Mucosa of descending colon (tissue), 3 donors: Measurements from ENCODE around the gene NSL1. TPM values are rescaled to one million over a fixed set of nuclear protein-coding genes. Genes with fewer than 3 reads are reported as not detected.

Source experiments
- ATAC-seq: fragments of 200-7000 bp; cut with Tn5 transposase; one replicate; pipeline ENCODE4 v1.9.1; 2020; ENCODE audit warnings: mild to moderate bottlenecking, moderate library complexity
- DNase-seq, 3 donors: peaks; one replicate each; pipeline ENCODE4 v3.0.0-alpha.2; 2020
- H3K36me3 ChIP-seq: fragments of 200-600 bp; one replicate; pipeline ENCODE4 v1.8.0; 2021; ENCODE audit warnings: low read depth, mild to moderate bottlenecking
- H3K4me1 ChIP-seq: fragments of 200-600 bp; one replicate; pipeline ENCODE4 v1.8.0; 2021; ENCODE audit warnings: low read depth, mild to moderate bottlenecking
- H3K4me3 ChIP-seq: fragments of 200-600 bp; one replicate; pipeline ENCODE4 v1.8.0; 2021; ENCODE audit warnings: mild to moderate bottlenecking
- H3K9me3 ChIP-seq: fragments of 200-600 bp; one replicate; pipeline ENCODE4 v1.8.0; 2021; ENCODE audit warnings: mild to moderate bottlenecking
- CTCF ChIP-seq: fragments of 200-600 bp; IDR thresholded peaks from one replicate; pipeline ENCODE4 v1.8.0; 2022; ENCODE audit warnings: antibody characterized with exemption, mild to moderate bottlenecking
- intact Hi-C, 2 donors: fragments of 100-400 bp; cut with DNase I in 1 of 2; cut with micrococcal nuclease in 1 of 2; formaldehyde crosslinking; loops; one replicate each; pipeline versions ENCODE4 v1.11.0 to v1.11.1; 2022; cut with DNase I, micrococcal nuclease
- total RNA-seq, 3 donors: library from RNA; stranded (reverse); fragmentation: NEBNext Ultra II Directional in 2 of 3; extraction: Animal tissue kit (Norgen Biotek cat#: 25700) in 2 of 3; gene quantifications; one replicate each; pipeline versions ENCODE4 v1.2.1 to v1.2.4, GENCODE V29; 2021 to 2023
- donor health status: DM: no; HTN: no; CAD: no; lungs with moderate emphysema.
- donor health status: DM: no; HTN: no; CAD: no.
- donor health status: DM: no; HTN: yes; CAD: no.

The NSL1 gene
- total RNA-seq, 3 donors from 2014 or later = 20.4 to 25.3 (median 21.5) TPM

- Histone ChIP-seq H3K36me3 (no peaks in the 10 kb centered on the region), H3K4me1 (peaks cover 3% of the 10 kb centered on the region), H3K9me3 (peaks cover 2% of the 10 kb centered on the region), H3K4me3 (no peak overlapping the region)
- intact Hi-C loops = loop anchor here in 1 of 2 donors (10.0 kb wide), 1 partner anchor 175 kb away; no protein-coding TSS in a partner anchor
- DNase-seq (no peak), ATAC-seq (peak; percentile 24)
- no peak for TF ChIP-seq CTCF
These were observed 28.1 kb upstream of the NSL1 start for GRCh38 chr1:212819726-212820125.

GRCh38 chr1:212816567-212817278, 25.1 kb upstream of the NSL1 start:
- Histone ChIP-seq H3K4me3 (no peak overlapping the region), H3K9me3 (no peaks in the 10 kb centered on the region), H3K4me1 (peaks cover 3% of the 10 kb centered on the region), H3K36me3 (no peaks in the 10 kb centered on the region)
- no peak for DNase-seq
- no peak for TF ChIP-seq CTCF
- peak; percentile 40 for ATAC-seq
- intact Hi-C loops = loop anchor here in 1 of 2 donors (10.0 kb wide), 1 partner anchor 178 kb away; no protein-coding TSS in a partner anchor

GRCh38 chr1:212814537-212815334, 23.2 kb upstream of the NSL1 start:
- Histone ChIP-seq H3K9me3 (no peaks in the 10 kb centered on the region), H3K4me3 (no peak overlapping the region), H3K36me3 (no peaks in the 10 kb centered on the region), H3K4me1 (peaks cover 3% of the 10 kb centered on the region)
- ATAC-seq (peak; percentile 36), DNase-seq (peak in 1 of 3 donors; percentile 85)
- intact Hi-C loops = loop anchor here in 1 of 2 donors (10.0 kb wide), 1 partner anchor 180 kb away; no protein-coding TSS in a partner anchor
- TF ChIP-seq CTCF = no peak

GRCh38 chr1:212805767-212806166, 14.2 kb upstream of the NSL1 start:
- no peaks in the 10 kb centered on the region for H3K4me1 ChIP-seq
- no peaks in the 10 kb centered on the region for H3K36me3 ChIP-seq
- no peak overlapping the region for H3K4me3 ChIP-seq
- H3K9me3 ChIP-seq = no peaks in the 10 kb centered on the region
- ATAC-seq (no peak), DNase-seq (no peak)
- intact Hi-C loops = no loop called here
- no peak for TF ChIP-seq CTCF

GRCh38 chr1:212797681-212798080, 6.1 kb upstream of the NSL1 start:
- no peaks in the 10 kb centered on the region for H3K36me3 ChIP-seq

More at GRCh38 chr1:212797681-212798080, 6.1 kb upstream of the NSL1 start:
- ATAC-seq (no peak), DNase-seq (no peak)
- Histone ChIP-seq H3K4me3 (no peak overlapping the region), H3K4me1 (peaks cover under 1% of the 10 kb centered on the region), H3K9me3 (no peaks in the 10 kb centered on the region)
- intact Hi-C loops = no loop called here
- no peak for TF ChIP-seq CTCF
